ENCODE results near the gene EGF.
"Not testable (repeated sequence)": the region's sequence is repeated elsewhere in the genome, so short reads cannot be mapped to it uniquely, and the experiment has no call there.

Gene EGF

DNA sequence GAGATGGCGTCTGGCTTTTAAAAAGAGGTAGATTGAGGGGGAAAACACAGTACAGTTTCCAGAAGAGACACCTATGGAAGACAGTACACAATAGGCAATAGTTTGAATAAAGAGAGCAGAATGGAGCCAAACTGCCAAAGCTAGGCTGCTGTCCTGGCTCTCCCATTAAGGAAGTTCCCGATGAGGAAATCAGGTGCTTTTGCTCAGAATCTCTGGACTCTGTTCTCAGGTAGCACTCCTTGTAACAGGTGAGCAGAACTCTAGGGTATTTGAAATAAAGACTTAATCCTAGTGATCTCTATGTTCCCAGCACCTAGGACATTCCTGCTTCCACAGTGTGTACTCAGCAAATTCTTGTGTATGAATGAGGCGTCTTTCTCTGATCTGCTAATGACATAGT lies 1.6 kb downstream of the EGF start:
- DNase-seq (ENCODE audit: low read depth): no peak

DNA sequence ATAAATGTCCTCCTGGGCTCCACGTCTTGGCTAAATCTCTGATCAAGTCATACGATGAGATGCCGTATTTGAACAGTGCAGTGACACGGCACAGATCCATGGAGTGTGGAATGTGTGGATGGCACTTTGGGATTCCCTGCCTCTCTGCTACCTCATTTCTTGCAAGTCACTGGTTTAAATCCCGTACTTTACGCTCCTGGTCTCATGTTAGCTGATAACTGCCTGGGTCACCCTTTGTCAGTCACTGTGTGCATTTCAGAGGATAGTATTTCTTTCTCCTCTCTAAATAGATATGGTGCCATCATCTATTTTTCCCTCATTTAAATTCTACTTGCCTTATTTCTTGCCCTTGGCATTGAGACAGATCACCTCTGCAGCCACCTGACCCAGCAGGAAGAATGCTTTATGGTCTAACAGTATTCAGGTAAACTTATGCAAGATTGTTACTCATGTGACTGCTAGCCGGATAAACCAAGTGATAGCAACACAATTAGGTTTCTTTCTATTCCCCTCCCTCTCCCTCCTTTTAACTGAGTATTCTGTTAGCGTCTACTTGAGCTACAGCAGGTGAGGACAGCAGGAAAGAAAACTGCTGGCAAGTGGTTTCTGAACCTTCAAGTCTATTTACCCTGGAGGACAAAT lies 2.8 kb downstream of the EGF start:
- DNase-seq (ENCODE audit: low read depth): no peak

DNA sequence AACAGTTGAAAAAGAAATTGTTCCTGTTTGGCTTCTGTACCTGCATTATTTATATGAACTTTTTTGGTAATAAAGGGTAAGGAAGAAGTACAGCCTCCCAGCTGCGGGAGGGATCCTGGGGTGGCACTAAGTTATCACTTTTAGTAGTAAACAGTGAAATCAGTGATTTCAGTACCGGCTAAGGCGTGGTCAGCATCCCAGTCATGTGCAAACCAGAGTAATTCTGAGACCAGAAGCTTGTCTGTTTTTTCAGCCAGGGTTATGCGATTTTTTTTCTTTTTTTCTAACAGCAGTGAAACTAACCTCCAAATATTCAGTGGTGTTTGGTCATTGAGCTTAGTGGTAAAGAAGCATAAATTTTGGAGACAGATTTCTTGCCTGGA lies 3.3 kb downstream of the EGF start:
- DNase-seq (ENCODE audit: low read depth): no peak

DNA sequence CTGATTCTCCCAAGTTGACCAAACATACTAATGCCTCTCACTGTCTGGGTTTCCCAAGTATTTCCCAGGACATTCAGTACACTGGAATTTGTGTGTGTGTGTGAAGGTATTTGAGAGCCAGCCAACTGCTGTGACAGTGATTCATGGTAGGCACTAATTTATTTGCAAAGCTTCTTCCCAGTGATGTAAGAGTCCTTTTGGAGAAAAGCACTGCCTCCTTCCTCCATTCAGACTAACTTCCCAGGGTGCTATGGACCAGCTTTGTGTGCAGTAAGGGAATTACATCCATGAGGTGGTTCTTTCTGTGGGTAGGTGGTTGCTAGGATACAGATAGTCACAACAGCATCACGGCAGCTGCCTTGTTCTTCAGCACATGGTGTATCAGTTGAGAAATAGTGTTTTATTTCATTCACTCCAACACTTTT lies 8.7 kb downstream of the EGF start:
- DNase-seq (ENCODE audit: low read depth): no peak

DNA sequence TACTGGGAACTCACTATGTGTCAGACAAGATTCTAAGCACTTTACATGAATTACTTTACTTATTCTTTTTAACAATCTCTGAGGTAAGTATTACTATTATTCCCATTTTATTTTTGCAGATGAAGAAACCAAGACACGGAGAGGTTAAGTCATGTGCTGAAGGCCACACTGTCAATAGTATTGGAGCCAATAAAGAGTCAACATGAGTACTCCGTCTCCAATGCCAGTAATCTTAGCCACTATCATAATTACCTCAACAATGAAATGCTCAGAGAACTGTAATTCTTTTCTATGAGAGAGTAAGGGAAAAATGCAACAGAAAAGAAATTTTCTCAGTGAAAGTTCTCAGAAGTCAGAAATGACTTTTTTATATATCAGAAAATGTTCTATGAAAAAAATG lies 12.7 kb downstream of the EGF start:
- no peak for DNase-seq (ENCODE audit: low read depth)

DNA sequence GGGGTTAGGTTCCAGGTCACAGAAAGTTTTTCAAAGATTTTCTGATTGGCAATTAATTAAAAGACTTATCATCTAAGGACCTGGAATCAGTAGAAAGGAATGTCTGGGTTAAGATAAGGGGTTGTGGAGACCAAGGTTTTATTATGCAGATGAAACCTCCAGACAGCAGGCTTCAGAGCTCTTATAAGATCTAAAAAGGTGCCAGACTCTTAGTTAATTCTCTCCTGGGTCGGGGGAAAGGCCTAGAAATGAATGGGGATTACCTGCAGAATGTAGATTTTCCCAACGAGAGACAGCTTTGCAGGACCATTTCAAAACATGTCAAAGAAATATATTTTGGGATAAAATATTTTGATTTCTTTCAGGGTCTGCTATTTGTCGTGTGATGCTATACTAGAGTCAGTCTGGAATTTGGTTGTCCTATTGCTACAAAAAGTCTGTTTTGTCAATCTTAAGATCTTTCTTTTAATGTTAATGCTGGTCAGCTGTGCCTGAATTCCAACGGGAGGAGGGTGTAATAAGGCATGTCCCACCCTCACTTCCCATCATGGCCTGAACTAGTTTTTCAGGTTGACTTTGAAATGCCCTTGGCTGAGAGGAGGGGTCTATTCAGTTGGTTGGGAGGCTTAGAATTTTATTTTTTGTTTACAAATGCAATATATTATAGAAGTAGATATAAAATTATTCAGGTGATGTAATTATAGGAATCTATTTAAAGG lies 15.8 kb downstream of the EGF start:
- DNase-seq (ENCODE audit: low read depth): no peak

DNA sequence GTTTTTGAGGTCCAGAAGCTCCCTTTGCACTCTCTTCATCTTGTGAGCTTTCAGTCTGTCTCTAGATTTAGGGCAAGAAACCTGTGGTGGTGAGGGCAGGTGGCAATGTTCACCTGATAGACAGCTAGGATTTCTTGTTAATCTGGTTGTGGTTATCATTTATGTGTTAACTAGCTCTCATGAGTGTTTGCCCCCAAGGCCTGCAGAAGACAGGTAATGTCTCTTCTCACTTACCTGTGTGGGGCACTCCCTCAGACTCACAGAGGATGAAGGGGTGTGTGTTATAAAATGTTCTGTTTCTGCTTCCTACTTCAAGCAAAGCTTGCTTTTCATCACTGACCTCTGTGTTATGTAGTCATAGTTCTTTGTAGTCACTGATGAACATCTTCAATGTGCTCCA lies 17.8 kb downstream of the EGF start:
- no peak for DNase-seq (ENCODE audit: low read depth)

DNA sequence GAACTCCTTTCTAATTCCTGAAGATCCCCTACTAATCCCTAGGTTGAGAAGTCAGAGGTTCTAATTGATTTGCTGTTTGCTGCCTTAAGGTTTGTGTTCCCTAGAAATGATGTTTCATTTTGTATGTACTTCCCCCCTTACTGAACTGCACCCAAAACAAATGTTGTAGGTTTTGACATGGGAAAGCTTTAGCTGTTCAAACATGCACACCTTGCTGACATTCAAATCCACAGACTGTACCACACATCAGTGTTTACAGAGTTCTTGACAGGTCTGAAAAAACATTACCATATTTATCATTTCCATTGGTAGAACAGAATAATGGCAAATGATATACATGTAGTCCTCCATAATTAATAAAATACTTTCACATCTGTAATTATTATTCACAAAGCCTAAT lies 18.2 kb downstream of the EGF start:
- no peak for DNase-seq (ENCODE audit: low read depth)

DNA sequence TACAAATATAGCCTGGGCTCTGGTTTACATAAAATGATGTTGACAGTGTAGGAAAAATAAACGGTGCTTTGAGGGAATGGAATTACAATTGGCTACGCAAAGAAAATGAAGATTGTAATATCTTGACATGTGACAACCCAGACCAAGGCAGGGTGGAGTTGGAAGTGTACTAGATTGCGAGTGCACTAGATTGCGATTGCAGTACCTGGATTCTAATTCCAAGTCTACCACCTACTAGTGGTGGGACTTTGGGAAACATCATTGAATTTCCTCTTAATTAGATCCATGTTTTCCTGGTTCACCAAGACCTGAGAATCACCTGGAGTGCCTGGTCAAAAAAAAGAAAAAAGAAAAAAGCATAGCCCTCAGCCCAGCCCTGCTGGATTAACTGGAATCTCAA lies 18.6 kb downstream of the EGF start:
- DNase-seq (ENCODE audit: low read depth): no peak

DNA sequence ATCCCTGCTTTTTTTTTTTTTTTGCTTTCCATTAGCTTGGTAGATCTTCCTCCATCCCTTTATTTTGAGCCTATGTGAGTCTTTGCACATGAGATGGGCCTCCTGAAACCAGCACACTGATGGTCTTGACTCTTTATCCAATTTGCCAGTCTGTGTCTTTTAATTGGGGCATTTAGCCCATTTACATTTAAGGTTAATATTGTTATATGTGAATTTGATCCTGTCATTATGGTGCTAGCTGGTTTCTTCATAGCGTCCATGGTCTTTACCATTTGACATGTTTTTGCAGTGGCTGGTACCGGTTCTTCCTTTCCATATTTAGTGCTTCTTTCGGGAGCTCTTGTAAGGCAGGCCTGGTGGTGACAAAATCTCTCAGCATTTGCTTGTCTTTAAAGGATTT lies 24.7 kb downstream of the EGF start:
- DNase-seq (ENCODE audit: low read depth): not testable (repeated sequence)

DNA sequence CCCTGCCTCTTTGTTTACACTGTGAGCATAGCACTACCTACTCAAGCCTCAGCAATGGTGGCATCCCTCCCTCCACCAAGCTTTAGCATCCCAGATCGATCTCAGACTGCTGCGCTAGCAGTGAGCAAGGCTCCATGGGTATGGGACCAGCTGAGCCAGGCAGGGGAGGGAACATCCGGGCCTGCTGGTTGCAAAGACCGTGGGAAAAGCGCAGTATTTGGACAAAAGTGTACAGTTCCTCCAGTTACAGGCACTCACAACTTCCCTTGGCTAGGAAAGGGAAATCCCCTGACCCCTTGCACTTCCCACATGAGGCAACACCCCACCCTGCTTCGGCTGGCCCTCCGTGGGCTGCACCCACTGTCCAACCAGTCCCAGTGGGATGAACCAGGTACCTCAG lies 26.5 kb downstream of the EGF start:
- no peak for DNase-seq (ENCODE audit: low read depth)

DNA sequence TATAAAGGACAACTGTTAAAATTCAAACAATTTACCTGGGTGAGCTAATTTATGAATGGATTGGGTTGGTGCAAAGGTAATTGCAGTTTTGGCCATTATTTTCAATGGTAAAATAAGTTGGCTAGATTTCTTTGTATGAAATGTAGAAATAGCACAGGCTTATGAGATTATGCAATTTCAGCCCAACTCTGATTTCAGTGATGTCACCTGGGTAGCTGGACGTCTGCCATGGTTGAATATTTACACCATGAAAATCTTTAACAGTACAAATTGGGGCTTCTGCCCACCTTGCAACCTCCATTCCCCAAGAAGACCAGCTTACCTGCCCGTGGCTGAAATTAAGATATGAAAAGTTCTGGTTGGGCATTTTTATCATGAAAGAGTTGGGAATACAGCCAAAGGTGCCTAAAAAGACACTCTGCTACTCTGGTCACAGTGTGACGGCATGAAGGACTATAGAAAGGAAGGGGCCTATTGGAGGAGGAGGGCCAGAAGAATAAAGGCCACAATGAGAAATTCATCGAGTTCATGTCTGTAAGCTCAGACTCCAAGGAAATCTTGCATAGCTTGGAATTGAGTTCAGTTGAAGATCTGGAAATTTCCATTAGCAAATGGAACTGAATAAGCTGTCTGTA lies 29.7 kb downstream of the EGF start:
- no peak for DNase-seq (ENCODE audit: low read depth)

DNA sequence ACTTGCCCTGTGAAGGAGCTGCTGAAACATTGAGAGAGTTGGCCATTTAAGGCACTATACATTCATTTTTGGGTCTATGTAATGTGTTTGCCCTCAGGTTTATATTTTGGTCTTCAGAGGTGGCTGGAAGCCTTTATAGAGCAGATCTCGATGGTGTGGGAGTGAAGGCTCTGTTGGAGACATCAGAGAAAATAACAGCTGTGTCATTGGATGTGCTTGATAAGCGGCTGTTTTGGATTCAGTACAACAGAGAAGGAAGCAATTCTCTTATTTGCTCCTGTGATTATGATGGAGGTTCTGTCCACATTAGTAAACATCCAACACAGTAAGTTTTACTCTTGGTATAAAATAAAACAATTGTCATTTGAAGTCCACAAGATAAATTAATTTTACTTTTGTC lies 31.1 kb downstream of the EGF start:
- DNase-seq (ENCODE audit: low read depth): no peak

DNA sequence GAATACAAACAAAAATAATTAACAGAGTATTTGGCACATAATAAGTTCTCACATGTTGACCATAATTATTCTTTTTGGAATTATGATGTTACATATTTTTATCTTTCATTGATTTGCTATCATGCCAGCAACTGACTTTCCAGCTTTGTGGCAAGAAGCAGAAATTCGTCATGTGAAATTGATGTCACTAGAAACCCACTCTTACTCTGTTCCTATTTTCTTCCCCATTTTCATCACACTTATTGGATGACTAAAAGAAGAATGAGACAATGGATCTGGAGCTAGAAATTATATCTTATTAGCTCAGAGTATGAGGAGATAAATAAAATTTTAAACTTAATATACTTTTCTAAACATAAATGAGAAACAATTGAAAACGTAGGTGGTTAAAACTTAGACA lies 31.9 kb downstream of the EGF start:
- no peak for DNase-seq (ENCODE audit: low read depth)

DNA sequence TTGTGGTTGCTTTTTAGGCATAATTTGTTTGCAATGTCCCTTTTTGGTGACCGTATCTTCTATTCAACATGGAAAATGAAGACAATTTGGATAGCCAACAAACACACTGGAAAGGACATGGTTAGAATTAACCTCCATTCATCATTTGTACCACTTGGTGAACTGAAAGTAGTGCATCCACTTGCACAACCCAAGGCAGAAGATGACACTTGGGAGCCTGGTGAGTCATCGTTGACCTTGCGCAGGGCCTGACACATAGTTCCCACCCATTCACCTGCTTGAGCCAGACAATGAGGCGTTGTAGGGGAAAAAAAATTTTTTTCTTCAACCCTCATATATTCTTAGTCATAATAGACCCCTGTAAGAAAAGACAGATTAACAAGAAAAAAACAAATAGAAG lies 32.4 kb downstream of the EGF start:
- DNase-seq (ENCODE audit: low read depth): no peak

DNA sequence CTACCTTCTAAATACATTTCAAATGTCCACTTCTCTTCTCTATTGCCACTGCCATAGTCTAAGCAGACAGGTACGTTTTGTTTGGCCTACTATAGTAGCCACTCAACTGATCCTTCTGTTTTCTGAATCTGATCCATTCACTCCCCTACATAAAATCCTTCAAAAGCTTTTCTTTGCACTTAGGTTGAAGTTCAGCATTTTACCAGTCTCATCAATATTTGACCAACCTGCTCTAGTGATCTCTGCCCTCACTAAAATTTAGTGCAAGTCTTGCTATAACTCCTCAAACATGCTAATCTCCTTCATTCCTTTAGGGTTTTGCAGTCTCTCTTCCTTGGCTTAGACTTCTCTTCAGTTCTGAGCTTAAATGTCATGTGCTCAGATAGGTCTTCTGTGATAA lies 33.4 kb downstream of the EGF start:
- no peak for DNase-seq (ENCODE audit: low read depth)

DNA sequence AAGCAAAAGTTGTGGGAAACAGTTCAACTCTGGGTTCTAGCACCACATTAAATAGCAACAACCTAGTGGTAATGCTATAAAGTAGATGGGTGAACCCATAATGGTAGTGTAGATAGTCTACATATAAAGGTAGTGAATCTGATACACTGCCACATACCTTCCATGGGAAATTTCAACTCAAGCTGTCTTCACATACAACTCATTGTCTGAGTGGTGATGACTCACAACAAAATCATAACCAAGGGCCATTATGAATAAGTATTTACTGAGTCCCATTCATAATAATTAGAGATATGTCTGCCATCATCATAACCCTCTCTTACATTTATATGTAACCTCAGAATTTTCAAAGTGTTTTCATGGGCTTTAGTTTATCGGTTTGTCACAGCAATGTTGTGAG lies 34.8 kb downstream of the EGF start:
- no peak for DNase-seq (ENCODE audit: low read depth)

DNA sequence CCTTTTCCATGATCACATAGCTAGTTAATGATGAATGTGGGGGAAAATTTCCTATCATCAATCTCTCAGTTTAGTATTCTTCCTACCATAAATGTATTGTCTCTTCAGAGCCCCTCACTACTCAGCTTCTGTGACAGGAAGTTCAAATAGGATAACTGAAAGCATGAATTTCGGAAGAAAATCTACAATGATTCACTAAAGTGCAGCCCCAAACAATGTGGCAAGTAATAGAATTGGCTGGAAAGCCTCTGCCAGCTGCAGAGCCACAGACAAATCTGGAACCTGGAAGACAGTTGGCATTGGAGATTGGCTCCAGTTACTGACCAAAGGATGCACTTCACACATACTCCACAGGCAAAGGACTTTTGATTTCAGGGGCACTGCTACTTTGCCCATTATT lies 35.2 kb downstream of the EGF start:
- no peak for DNase-seq (ENCODE audit: low read depth)

DNA sequence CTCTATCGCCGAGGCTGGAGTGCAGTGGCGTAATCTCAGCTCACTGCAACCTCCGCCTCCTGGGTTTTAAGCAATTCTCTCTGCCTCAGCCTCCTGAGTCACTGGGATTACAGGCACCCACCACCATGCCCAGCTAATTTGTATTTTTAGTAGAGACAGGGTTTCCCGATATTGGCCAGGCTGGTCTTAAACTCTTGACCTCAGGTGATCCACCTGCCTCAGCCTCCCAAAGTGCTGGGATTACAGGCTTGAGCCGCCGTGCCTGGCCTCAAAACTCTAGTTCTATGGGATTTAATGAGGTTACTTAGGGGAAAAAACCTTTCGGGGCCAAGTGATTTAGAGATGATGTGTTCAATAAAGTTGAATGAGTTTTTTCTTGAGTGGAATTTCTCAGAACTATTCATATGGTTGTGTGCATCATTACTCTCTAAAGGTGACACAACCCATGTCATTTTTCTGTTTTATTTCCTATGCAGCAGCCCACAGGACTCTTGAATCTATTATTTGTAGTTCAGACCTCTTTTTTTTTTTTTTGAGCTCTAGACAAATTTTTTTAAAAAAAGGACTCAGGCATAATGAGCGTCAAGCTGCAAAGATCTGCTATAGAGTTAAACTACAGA lies 36.5 kb downstream of the EGF start:
- DNase-seq (ENCODE audit: low read depth): not testable (repeated sequence)

DNA sequence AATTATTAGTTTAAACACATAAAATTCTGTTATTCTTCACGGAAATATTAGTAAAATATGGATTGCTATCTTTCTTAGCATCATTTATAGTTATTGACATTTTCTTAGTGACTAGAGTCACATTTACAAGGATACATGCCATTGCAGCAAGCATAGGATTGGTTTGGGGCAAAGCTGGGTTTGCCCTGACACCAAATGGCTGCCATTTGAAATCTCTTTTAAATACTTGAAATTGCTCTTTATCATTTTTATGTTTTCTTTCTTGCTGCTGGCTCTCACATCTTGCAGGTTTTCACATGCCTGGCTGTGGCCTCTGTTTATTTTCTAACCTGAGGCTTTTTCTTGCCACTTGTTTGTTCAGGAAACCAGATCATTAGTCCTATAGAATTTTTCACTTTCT lies 39.9 kb downstream of the EGF start:
- no peak for DNase-seq (ENCODE audit: low read depth)

DNA sequence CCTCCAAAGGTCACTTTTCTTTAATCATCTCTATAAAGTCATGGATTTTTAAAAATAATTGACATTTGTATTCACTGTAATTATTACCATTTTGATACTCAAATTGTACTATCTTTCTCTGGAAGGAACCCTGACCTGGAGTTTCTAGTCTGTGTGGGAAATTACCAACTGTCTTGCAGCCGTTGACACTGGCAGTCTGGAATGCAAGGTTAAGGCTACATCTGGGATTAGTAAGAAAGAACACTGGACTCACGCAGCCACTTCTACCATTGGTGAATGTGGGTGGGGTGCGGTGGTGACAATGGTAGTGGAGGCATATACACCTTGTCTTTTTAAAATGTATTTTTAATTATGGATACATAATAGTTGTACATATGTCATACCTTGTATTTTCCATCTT lies 40.9 kb downstream of the EGF start:
- DNase-seq (ENCODE audit: low read depth): no peak

DNA sequence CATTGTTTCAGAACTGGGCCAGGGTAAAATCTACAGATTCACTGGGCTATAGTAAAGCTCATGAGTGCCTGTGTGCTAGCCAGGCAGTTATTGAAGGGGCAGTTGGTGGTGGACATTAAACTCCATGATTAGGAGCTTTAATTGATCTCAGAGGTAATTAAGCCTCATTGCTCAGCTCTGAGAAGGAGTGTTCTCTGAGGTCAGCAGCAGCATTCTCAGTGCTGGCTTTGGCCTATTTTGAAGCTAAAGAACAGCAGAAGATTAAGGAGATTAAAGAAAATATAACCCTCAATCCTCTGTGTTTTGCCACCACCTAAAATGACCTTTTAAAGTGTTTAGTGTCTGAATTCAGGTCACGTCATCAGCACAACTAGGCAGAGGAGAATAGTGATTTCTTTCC lies 42.5 kb downstream of the EGF start:
- no peak for DNase-seq (ENCODE audit: low read depth)

DNA sequence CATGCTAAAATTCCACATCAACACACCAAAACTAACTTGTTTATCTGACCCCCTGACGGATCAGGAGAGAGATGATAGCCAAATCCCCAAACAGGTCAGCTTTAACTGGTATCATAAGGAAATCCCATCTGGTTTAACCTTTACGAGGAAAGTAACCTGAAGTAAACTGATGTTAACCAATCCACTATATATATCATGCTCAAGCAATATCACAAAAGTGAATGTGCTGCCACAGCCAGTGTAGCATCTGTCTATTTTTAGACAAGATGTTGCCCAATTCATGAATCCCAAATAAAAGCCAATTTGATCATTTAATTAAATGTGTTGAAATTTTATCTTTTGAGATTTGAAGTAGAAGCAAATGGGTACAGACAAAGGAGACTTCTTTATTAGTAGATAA lies 44.5 kb downstream of the EGF start:
- DNase-seq (ENCODE audit: low read depth): no peak
